ENCODE measurements around the gene MAPK11.

DNA sequence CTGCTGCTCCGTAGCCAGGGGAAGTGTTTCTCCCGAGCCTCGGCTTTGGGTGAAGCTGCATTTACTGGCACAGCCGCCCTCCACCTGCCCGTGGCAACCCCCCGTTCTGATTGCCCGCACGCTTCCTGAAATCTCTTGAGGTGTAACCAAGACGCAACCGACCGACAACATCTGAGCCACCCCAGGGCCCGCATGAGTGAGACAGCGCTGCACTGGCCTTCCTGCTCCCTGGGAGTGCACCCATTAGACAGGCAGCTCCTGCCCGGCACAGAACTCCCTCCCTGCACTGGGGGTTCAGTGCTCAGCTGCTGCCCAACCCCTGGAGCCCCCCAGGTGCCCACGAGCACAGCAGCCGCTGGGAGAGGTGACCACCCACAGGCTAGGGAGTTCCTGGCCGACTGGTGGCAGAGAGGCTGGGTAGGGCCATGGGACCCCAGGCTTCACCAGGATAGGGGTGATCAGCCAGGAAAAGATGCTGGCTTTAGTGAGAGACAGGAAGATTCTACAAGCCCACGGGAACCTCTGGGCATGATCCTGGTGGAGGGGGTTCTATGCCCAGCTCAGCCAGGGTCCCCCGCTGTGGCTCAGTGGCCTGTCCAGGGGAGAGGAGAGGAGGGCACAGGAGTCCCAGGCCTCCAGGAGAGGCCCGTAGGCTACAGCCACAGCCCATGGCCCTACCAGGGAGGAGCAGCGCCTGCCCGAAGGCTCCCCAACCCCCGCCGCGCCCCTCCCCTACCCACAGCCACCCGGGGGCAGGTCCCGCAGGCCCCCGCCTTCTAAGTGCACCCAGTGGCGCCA, 22.7 kb upstream of the MAPK11 start:
- TF ChIP-seq, protein P1, sequence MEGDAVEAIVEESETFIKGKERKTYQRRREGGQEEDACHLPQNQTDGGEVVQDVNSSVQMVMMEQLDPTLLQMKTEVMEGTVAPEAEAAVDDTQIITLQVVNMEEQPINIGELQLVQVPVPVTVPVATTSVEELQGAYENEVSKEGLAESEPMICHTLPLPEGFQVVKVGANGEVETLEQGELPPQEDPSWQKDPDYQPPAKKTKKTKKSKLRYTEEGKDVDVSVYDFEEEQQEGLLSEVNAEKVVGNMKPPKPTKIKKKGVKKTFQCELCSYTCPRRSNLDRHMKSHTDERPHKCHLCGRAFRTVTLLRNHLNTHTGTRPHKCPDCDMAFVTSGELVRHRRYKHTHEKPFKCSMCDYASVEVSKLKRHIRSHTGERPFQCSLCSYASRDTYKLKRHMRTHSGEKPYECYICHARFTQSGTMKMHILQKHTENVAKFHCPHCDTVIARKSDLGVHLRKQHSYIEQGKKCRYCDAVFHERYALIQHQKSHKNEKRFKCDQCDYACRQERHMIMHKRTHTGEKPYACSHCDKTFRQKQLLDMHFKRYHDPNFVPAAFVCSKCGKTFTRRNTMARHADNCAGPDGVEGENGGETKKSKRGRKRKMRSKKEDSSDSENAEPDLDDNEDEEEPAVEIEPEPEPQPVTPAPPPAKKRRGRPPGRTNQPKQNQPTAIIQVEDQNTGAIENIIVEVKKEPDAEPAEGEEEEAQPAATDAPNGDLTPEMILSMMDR (IDR thresholded peaks at IDR 0.05) = no peak
- no peak for TF ChIP-seq POLR2A (IDR thresholded peaks at IDR 0.05)

Data from Peyer's patch (tissue), 4 donors.